ENCODE data around the gene ACKR2. TPM values are rescaled to one million over a fixed set of nuclear protein-coding genes. Genes with fewer than 3 reads are reported as not detected.
"Not testable (repeated sequence)": the region's sequence is repeated elsewhere in the genome, so short reads cannot be mapped to it uniquely, and the experiment has no call there.

ACKR2 gene
- total RNA-seq, 6 experiments from 2014 or later = 0.09 to 0.10 (median 0.10) TPM; not detected in 3

- H3K27me3 Mint-ChIP-seq (ENCODE audit: insufficient read depth) = peaks cover 16% of the 10 kb centered on the region
- H3K4me1 Mint-ChIP-seq (ENCODE audit: low read depth) = peaks cover 9% of the 10 kb centered on the region
- no peak for TF ChIP-seq CTCF (IDR thresholded peaks at IDR 0.05)
- H3K9me3 Mint-ChIP-seq = no peaks in the 10 kb centered on the region
- no peak overlapping the region for H3K4me3 Mint-ChIP-seq
- H3K27ac Mint-ChIP-seq = no peak overlapping the region
- H3K36me3 Mint-ChIP-seq (ENCODE audit: low read depth) = no peaks in the 10 kb centered on the region
- DNase-seq = no peak
These were observed 67.9 kb downstream of the ACKR2 start for GRCh38 chr3:42876940-42877720.

GRCh38 chr3:42877881-42878280 is 68.6 kb downstream of the ACKR2 start:
- H3K36me3 Mint-ChIP-seq (ENCODE audit: low read depth) = no peaks in the 10 kb centered on the region
- no peaks in the 10 kb centered on the region for H3K9me3 Mint-ChIP-seq
- H3K27ac Mint-ChIP-seq = no peak overlapping the region
- no peak for TF ChIP-seq CTCF (IDR thresholded peaks at IDR 0.05)
- H3K4me1 Mint-ChIP-seq (ENCODE audit: low read depth) = peaks cover 9% of the 10 kb centered on the region
- no peak overlapping the region for H3K4me3 Mint-ChIP-seq
- H3K27me3 Mint-ChIP-seq (ENCODE audit: insufficient read depth) = peaks cover 15% of the 10 kb centered on the region
- DNase-seq = no peak

- H3K27me3 Mint-ChIP-seq (ENCODE audit: insufficient read depth) = peaks cover 9% of the 10 kb centered on the region
- DNase-seq = no peak
- no peaks in the 10 kb centered on the region for H3K9me3 Mint-ChIP-seq
- TF ChIP-seq CTCF (IDR thresholded peaks at IDR 0.05) = no peak
- no peak overlapping the region for H3K27ac Mint-ChIP-seq
- no peaks in the 10 kb centered on the region for H3K36me3 Mint-ChIP-seq (ENCODE audit: low read depth)
- peak overlapping the region; percentile 87 for H3K4me3 Mint-ChIP-seq
- H3K4me1 Mint-ChIP-seq (ENCODE audit: low read depth) = peaks cover 15% of the 10 kb centered on the region
These were observed 70.9 kb downstream of the ACKR2 start for GRCh38 chr3:42880183-42880582.

GRCh38 chr3:42880601-42881451 is 71.6 kb downstream of the ACKR2 start:
- H3K9me3 Mint-ChIP-seq = no peaks in the 10 kb centered on the region

GRCh38 chr3:42883251-42883930 is 74.1 kb downstream of the ACKR2 start:
- peaks cover 15% of the 10 kb centered on the region for H3K4me1 Mint-ChIP-seq (ENCODE audit: low read depth)
- H3K9me3 Mint-ChIP-seq; H3K27me3 Mint-ChIP-seq (ENCODE audit: insufficient read depth); H3K27ac Mint-ChIP-seq; H3K4me3 Mint-ChIP-seq; H3K36me3 Mint-ChIP-seq (ENCODE audit: low read depth): not testable (repeated sequence)
- DNase-seq = peak; percentile 2

More at GRCh38 chr3:42880601-42881451, 71.6 kb downstream of the ACKR2 start:
- peaks cover 15% of the 10 kb centered on the region for H3K4me1 Mint-ChIP-seq (ENCODE audit: low read depth)
- peaks cover 9% of the 10 kb centered on the region for H3K27me3 Mint-ChIP-seq (ENCODE audit: insufficient read depth)
- DNase-seq = peak; percentile 71
- H3K27ac Mint-ChIP-seq = no peak overlapping the region
- peak overlapping the region; percentile 87 for H3K4me3 Mint-ChIP-seq
- TF ChIP-seq CTCF (IDR thresholded peaks at IDR 0.05) = peak; percentile 92
- H3K36me3 Mint-ChIP-seq (ENCODE audit: low read depth) = no peaks in the 10 kb centered on the region
